ENCODE data around the gene SLC9A3.

The SLC9A3 gene

DNA sequence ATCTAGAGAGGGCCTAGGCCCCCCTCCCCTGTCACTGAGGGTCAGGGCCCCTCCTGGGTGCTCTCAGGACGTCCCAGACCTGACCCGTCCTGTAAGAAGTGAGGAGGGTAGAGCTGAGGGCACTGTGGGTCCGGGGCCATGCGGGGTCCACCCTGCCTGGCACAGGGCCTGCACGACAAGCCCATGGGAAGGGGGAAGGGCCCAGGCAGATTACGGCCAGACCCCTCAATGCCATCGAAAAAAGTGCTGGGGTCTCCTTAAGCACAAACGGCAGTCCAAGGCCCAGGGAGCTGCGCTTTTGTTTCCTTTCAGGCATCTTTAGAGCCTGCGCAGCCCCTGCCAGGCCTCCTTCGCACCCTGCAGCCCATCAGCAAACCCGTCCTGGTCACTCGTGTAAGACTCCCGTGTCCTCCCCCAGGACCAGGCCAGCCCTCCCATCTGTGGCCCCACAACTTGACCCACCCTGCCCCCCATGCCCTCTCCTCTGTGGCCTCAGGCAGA is 85.7 kb downstream of the SLC9A3 start:
- no peak for DNase-seq

DNA sequence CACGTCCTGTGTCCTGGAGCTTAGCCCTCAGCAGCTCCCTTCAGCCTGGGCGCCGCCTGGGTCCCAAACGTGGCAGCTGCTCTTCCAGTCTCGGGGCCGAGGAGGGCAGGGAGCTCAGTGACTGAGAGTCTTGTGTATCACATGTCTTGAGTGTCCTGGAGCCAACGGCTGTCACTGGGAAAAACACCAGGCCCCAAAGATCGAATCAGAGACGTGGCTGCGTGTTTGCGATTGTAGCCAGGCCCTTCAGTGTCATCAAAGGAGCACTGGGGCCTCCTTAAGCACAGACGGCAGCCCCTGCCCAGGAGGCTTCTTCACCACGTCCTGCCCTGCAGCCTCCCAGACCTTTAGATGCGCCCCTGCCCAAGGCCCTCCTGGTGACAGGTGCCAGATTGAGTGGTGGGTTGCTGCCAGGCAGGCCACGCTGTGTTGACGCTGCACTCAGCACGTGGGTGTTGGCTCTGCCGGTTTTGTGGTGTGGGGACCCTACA is 86.9 kb downstream of the SLC9A3 start:
- DNase-seq, result no peak

DNA sequence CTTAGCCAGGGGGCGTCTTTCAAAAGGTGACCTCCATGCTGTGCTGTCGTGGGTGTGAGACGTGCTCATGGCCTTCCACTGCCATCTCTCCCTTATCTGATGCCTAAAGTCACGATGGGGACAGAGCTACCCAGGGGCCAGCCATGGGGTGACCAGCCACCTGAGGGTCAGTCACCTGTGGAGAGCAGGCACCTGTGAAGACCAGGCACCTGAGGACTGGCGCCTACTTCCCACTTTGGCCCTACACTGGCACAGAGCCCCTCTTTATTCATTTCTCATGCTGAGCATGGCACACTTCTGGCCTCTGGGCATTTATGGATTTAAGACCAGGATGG is 87.6 kb downstream of the SLC9A3 start:
- no peak for DNase-seq

DNA sequence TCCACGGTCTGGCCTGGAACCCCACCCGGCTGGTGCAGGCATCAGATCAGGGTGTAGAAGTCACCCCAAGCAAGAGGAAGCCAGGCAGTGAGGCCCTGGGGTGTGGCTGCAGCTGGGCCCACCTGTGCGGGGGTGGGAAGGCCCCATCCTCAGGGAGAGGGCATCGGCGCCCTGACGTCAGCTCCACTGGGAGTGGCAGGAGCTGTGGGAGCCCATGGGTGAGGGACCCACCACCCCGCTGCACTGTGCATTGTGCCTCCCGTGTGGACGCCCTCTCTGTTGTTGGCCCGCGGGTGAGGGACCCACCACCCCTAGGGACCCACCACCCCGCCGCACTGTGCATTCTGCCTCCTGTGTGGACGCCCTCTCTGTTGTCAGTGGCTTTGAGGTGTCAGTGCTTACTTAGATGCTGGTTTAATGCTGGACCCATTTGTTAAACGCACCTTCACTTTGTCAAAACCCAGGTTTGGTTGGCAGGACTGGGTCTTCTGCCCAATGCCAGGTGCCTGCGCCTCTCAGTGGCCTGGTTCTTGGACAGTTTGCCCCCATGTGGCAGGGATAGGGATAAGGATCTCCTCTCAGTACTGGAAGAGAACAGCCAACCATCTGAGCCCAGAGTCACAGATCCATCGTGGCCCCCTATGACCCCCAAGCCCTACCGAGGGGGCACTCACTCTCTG is 88.1 kb downstream of the SLC9A3 start:
- DNase-seq, result no peak

DNA sequence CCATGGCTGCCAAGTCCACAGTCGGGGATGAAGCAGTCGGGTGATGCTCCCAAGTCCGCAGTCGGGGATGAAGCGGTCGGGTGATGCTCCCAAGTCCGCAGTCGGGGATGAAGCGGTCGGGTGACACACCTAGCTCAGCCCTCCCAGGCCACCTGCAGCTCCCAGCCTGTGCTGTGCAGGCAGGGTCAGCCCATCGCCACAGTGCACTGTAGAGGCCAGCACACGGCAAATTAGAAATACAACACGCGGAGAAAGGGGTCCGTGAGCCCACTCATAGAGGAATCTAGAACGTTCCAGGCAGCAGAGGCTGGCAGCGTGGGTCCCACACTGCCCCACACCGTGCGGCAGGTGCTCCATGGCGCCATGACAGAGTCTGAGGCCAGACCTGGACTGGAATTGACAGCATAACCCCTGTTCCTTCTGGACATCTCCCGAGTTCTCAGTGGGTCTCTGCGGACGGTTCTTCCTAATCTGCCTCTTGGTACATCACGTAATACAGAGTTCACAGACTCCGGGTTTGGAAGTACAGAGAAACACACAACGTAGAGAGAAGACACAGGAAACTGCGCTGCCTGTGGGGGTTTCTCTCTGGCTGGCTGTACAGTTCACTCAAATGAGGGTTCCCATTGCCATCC is 89.0 kb downstream of the SLC9A3 start:
- DNase-seq, result no peak

DNA sequence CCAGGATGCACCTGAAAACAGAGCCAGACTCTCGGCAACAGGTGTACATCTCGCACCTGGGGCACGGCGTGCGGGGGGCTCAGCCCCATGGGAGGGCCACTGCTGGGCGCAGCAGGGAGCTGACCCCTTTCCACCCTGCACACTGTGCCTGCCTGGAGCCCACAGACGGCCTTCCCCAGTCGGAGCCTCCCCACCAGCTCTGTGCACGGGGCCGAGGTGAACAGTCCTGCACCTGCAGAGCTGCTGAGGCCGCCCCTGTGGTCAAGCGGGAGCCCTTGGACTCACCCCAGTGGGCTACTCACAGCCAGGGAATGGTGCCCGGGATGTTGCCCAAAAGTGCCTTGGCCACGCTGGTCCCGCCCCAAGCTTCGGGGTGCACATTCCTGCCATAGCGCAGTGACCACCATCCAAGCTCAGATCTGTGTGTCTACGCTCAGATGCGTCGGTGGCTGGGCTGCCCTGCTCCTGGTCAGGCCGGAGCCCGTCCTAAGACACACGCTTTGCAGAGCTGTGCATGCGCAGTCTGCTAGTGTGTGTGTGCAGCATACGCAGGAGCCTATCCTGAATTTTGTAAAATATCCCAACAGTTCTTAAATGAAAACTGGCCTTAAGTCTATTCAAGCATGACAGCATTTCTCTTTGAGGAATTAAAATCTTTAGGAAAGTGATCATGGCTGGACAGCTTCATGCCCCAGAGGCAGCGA is 89.7 kb downstream of the SLC9A3 start:
- no peak for DNase-seq

DNA sequence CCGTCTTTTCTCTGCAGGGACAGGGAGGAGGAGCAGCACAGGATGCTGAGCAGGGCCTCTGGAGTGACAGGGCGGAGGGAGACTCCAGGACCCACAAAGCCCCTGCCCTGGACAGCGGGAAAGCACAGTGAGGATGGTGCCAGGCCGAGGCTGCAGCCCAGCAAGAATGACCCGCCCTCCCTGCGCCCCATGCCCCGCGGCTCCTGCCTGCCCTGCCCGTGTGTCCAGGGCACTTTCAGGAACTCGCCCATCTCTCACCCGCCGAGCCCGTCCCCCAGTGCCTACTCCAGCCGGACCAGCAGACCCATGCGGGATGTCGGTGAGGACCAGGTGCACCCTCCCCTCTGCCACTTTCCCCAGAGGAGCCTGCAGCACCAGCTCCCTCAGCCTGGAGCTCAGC is 90.4 kb downstream of the SLC9A3 start:
- no peak for DNase-seq

DNA sequence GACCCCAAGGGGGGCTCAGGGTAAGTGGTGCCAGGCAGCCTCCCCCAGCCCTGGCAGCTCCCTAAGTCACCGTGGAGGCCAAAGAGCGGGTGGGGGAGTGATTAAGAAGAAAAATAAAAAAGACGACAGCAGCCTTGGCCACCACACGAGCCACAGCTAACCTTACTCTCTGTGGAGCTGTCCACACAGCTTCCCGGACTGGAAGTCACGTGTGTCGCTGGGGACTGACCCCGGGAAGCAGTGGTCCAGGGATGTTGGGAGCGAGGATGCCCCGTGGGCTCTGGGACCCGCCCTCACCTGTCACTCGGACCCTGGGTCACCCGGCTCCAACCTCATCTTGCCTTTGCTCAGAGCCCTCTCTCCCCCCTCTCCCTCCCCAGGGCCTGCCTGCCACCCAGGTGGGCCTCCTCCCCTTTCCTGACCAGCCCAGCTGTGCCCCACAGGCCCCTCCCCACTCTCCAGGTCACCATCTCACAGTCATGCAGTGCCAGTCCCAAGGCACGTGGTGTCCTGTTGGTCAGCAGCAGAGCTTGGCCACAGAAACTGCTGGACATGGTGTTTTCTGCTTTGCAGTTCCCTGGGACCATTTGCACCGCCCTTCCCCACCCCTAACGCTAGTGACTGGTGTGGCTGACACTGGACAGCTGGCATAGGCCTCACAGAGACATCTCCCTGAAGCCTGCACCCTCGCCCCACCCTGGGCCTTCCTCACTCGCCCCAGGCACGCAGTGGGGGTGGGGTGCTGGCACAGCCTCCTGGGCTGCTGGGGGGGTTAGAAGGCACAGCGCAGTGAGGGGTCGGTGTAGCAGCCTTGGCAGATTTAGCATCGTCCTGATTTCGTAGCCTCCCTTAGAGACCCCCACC is 91.1 kb downstream of the SLC9A3 start:
- no peak for DNase-seq

DNA sequence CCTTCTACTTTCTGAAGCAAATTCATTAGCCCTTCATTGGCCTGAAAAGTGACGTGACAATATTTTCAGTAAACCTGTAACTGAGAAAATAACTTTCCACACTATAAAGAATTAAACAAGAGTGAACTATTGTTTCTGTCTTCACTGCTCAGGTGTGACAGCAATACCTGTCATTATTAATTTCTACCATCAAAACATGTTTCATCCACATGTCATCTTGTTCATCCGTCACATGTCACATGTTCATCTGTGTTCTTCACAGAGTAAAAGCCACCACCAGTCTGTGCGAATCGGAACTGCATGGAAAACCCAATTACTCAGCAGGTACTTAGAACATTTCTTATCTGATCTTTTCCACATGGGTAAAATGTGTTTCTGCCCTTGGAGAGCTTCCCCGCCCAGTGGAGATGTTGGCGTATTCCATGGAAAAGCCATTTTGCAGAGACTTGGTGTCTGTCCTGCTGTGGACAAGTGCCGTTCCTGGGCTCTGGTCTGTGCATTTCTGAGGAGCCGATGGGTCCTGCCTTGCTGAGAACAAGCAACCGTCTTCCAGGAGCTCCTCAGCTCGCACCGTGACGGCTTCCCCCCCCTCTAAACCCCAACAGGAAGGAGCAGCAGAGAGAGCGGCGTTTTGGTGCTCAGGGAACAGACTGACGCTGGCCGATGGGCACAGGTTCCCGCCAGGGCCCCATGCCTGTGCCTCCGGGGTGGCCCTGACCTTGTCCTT is 91.9 kb downstream of the SLC9A3 start:
- DNase-seq, result no peak

DNA sequence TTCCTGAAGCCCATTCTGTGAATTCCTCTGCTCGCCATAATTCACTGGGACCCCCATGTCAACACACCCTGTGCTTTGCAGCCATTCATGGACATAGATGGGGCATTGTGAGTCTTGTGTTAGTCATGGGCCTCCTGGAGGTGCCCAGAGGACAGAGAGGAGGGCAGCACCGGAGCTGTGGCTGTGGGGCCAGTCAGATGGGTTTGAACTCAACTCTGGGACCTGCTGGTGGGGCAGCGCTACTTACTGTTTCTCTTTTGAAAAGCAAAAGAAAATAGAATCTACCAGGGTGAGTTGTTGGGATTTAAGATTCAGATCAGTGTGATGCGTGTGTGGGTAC is 92.6 kb downstream of the SLC9A3 start:
- DNase-seq, result no peak

DNA sequence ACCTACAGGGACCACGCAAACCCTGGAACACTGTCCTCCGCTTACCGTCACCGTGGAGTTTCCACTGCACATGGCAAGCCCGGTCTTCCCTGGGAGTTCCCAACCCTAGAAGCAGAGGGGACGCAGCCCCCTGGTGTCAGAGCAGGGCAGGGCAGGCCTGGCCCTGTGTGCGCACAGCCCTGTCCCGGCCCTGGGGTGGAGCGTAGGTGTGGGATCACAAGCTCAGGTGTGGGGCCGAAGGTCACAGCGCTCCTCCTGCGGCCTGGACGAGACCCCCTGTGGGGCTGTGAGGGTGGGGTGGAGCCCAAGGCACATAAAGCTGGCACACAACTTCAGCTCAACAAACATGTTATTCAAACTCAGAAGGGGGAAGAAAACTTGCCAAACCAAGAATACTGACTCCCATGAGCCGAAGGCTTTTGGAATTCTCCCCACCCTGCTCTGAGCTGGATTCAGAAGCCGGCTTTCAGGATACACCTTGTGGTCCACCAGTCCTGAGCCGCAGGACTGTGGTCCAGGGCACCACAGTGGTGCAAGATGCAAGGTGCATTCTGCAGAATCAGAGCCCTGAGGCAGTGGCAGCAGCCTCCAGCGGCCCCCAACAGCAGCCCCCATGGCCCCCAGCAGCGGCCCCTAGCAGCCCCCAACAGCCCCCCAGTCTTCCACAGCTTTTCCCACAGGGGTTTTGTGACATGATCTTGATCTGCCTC is 93.1 kb downstream of the SLC9A3 start:
- DNase-seq, result no peak

DNA sequence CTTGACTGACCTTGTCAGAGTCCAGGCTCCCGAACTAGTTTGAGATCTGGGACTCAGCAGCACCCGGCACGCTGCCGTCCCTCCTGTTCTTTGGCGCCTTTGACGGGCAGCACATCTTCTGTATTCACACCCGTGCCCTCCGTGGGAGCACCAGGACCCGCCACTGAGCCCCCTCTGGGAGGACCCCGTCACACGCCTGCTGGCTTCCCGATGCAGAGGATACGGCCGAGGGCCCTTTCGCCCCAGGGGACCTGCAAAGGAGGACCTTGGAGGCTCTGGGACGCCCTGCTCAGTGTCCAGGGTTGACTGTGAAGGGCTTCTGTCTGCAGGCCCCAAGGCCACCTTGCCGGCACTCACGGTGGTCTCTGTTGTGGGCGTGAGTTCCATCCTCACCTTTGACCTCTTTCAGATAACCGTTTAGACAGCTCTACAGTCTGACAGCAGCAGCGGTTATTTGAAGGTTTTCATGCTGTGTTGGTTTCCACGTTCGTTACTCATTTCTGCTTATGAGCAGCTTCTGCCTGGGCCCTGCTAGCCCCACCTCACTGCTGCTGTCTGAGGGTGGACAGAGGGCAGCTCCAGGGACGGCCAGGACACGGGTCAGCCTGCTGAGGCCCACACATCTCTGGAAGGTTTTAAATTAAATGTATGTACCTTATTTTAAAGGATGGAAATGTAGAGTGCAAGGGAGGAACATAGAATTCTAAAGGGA is 93.9 kb downstream of the SLC9A3 start:
- no peak for DNase-seq

DNA sequence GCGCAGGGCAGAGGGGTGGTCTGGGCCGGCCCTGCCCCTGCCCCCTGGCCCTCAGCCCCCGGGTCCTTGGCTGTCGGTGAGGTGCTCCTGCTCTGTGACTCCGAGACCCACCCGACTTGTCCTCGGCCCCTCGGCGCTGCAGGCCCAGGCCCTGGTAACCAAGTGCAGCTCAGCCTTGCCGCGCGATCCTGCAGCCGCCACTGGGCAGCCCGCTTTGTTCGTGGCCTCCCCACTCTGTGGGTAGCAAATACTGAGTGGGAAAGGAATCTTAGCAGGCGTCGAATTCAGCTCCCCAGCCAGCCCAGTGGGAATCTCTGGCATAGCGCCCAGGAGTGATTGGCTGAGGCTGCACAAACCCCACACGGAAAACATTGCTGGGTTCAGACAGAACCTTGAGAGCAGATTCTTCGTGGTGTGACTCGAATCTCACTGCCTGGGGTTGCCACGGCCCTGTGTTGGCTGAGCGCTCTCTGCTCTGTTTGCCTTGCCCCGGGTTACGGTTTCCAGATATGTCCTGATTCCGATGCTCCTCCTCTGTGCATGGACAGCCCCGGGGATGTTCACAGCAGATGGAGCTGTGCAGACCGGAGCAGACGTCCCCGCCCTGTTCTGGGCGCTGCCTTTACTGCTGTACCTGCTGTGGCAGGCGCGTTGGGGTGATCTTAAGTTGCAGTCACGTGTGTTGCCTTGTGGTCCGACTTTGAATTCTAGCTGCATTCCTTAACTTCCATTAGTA is 94.6 kb downstream of the SLC9A3 start:
- no peak for DNase-seq

DNA sequence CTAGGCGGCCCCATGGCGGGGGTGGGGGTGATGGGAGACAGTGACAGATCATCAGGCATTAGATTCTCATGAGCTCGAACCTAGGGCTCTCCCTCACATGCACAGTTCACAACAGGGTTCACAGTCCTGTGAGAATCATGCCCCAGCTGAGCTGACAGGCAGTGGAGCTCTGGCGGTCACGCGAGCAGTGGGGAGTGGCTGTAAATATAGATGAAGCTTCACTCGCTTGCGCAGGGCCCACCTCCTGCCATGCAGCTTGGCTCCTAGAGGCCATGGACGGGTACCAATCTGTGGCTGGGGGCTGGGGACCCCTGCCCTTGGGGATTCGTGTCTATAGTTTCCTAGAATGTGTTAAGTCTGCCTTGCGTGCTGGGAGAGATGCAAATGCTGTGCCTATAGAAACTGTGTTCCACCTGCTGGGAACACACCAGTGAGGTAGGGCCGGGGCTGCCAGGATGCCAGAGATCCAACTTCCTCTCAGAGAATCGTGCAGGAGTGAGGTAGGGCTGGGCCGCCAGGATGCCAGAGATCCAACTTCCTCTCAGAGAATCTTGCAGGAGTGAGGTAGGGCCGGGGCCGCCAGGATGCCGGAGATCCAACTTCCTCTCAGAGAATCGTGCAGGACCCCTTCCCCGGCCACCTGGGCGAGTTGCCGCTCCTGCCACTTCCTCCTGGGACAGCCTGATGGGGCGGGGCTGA is 95.3 kb downstream of the SLC9A3 start:
- no peak for DNase-seq

DNA sequence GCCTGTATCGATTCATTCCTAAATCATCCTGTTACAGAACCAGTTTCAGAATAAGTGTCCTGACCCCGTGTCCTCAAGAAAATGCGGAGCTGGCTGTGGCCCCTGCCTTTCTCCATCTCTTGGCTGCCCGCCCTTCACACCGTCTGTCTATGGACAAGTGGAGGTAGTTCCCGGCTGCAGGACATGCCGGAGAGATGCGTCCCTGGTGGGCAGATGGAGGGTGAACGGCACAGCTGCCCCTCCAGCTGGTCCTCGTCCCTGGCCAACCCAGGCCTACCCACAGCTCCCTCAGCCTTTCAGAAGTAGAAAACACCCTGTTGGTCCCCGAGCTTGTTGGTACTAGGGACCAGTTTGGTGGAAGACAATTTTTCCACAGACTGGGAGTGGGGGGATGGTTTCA is 96.0 kb downstream of the SLC9A3 start:
- DNase-seq, result no peak

DNA sequence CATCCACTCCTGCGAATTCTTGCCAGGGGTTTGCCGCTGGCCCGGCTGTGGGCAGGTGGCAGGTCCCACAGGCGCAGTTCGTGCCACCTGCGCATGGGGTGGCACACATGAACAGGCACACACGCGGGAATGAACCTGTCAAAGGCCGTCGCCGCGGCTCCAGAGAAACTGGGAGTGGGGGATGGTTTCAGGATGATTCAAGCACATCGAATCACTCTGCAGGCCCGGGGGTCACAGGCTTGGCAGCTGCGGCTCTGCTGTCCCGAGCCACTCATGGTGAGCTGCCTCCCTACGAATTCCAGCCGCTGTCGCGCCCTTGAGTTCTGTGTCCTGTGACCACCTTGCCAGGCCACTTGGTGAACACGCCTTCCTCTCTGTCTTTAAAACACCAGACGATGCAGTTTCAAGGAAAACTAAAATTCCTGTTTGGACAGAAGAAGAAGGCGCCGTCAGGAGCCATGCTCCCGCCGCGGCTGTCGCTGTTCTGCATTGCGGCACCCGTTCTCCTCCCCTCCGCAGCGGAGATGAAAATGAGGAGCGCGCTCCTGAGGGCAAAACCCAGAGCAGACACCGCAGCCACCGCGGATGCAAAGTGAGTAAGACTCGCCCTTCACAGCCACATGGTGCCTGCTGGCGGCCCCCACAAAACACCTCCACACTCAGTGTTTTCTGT is 96.7 kb downstream of the SLC9A3 start:
- DNase-seq, result no peak

DNA sequence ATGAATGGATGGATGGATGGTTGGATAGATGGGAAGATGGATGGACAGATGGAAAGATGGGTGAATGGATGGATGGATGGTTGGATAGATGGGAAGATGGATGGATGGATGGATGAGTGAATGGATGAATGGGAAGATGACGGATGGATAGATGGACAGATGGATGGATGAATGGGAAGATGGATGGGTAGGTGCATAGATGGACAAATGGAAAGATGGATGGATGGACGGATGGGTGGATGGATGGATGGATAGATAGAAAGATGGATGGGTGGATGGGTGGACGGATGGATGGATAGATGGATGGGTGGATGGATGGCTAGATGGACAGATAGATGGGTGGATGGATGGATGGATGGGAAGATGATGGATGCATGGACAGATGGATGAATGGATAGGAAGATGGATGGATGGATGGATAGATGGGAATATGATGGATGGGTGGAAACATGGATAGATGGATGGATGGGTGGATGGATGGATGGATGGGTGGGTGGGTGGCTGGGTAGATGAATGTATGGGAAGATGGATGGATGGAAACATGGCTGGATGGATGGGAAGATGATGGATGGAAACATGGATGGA is 97.8 kb downstream of the SLC9A3 start:
- no peak for DNase-seq

DNA sequence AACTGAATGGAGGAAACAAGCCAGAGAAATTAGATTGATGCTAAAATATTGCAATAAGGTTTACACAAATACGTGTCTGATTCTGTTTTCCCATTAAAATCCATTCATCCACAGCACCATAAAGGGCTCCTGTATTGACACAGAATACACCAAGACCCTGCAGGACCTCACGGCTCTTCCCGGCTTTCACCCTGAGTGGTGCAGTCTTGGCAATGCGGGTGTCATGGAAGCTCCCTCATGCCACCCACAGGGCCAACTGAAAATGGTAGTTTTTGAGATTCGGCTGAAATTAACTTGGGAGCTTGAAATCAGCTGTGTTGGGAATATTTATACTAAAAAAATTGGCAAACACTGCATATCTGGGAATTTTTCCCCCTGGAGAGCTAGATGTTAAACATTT is 98.5 kb downstream of the SLC9A3 start:
- no peak for DNase-seq

Data from SIG-M5 (cell line).